Mucosa of descending colon (tissue), 3 donors: ENCODE measurements around the gene FOCAD. TPM values are rescaled to one million over a fixed set of nuclear protein-coding genes. Genes with fewer than 3 reads are reported as not detected.

Experiments
- ATAC-seq: fragments of 200-7000 bp; cut with Tn5 transposase; one replicate; pipeline ENCODE4 v1.9.1; 2020; ENCODE audit warnings: mild to moderate bottlenecking, moderate library complexity
- DNase-seq, 3 donors: peaks; one replicate each; pipeline ENCODE4 v3.0.0-alpha.2; 2020
- H3K36me3 ChIP-seq: fragments of 200-600 bp; one replicate; pipeline ENCODE4 v1.8.0; 2021; ENCODE audit warnings: low read depth, mild to moderate bottlenecking
- H3K4me1 ChIP-seq: fragments of 200-600 bp; one replicate; pipeline ENCODE4 v1.8.0; 2021; ENCODE audit warnings: low read depth, mild to moderate bottlenecking
- H3K4me3 ChIP-seq: fragments of 200-600 bp; one replicate; pipeline ENCODE4 v1.8.0; 2021; ENCODE audit warnings: mild to moderate bottlenecking
- H3K9me3 ChIP-seq: fragments of 200-600 bp; one replicate; pipeline ENCODE4 v1.8.0; 2021; ENCODE audit warnings: mild to moderate bottlenecking
- intact Hi-C, 2 donors: fragments of 100-400 bp; cut with DNase I in 1 of 2; cut with micrococcal nuclease in 1 of 2; formaldehyde crosslinking; loops; one replicate each; pipeline versions ENCODE4 v1.11.0 to v1.11.1; 2022; cut with DNase I, micrococcal nuclease
- long read RNA-seq, 2 donors: library from polyadenylated mRNA; unstranded; transcript quantifications; one replicate each; pipeline ENCODE4 v2.0.0, GENCODE V29; 2019 to 2021
- total RNA-seq, 3 donors: library from RNA; stranded (reverse); fragmentation: NEBNext Ultra II Directional in 2 of 3; extraction: Animal tissue kit (Norgen Biotek cat#: 25700) in 2 of 3; gene quantifications; one replicate each; pipeline versions ENCODE4 v1.2.1 to v1.2.4, GENCODE V29; 2021 to 2023
- TF ChIP-seq, protein P1 (sequence below): fragments of 200-600 bp; IDR thresholded peaks from one replicate; pipeline ENCODE4 v1.8.0; 2022; ENCODE audit warnings: antibody characterized with exemption, mild to moderate bottlenecking
- donor health status: DM: no; HTN: no; CAD: no; lungs with moderate emphysema.
- donor health status: DM: no; HTN: no; CAD: no.
- donor health status: DM: no; HTN: yes; CAD: no.

FOCAD gene, protein sequence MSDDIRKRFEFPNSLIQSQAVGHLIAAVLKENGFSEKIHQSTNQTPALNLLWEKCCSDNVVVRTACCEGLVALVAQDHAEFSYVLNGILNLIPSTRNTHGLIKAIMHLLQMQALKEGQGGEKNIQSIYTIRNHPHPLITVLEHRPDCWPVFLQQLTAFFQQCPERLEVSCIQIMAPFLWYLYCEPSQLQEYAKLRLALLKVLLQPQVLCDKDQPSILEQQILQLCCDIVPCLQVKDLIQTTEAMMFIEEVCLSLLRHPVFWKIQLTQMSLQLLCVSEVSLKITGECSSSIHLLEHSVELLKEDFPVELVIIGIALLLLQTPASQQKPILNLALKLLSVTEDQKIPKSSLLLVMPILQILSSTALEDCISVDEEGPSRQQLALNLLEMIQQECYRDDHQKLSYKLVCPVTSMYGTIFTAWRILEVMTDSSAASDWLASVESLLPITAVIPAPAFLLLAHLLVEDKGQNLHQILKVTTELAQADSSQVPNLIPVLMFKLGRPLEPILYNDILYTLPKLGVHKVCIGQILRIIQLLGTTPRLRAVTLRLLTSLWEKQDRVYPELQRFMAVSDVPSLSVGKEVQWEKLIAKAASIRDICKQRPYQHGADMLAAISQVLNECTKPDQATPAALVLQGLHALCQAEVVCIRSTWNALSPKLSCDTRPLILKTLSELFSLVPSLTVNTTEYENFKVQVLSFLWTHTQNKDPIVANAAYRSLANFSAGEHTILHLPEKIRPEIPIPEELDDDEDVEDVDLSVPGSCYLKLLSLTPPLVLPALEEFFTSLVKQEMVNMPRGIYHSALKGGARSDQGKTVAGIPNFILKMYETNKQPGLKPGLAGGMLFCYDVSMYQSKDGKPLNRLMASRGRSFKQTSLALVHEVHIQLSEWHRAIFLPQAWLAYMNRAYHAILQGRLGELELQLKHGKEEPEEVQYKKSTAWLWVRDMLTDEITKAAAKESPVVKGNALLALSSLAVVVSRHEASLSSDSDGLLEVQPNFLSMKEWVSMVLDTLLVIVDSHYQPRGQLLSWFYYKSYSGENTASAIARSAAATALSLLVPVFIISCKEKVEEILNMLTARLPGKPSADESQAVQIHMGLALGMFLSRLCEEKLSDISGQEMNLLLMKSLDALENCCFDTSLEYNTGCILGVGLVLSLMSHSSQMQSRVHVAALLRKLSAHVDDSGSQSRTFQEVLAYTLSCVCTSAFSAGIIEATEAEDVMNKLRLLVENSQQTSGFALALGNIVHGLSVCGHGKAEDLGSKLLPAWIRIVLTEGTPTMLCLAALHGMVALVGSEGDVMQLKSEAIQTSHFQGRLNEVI (N-terminal part only)
- total RNA-seq: 10 to 100 TPM; 26.6 to 30.3 (median 26.9) TPM
- long read RNA-seq, donor 1, partial matches to known transcripts: 18 of 25 reads
- long read RNA-seq, donor 1, other reads (novel, unspliced or antisense): 7 of 25 reads
- long read RNA-seq, donor 2, partial matches to known transcripts: 3 of 5 reads
- long read RNA-seq, donor 2, other reads (novel, unspliced or antisense): 2 of 5 reads

GRCh38 chr9:20684035-20684874 lies at the start of gene FOCAD:
FOCAD (plus strand) TSS chr9:20684259; CDS start chr9:20715354, 31,095 bp downstream.
- Histone ChIP-seq H3K9me3 (no peaks in the 10 kb centered on the region), H3K4me3 (peak within 1 kb of the TSS; percentile 81), H3K4me1 (peaks cover 13% of the 10 kb centered on the region), H3K36me3 (no peaks in the 10 kb centered on the region)
- peak; percentile 96 to 97 (median 97) for DNase-seq
- intact Hi-C loops: no loop called here
- TF ChIP-seq, protein P1, sequence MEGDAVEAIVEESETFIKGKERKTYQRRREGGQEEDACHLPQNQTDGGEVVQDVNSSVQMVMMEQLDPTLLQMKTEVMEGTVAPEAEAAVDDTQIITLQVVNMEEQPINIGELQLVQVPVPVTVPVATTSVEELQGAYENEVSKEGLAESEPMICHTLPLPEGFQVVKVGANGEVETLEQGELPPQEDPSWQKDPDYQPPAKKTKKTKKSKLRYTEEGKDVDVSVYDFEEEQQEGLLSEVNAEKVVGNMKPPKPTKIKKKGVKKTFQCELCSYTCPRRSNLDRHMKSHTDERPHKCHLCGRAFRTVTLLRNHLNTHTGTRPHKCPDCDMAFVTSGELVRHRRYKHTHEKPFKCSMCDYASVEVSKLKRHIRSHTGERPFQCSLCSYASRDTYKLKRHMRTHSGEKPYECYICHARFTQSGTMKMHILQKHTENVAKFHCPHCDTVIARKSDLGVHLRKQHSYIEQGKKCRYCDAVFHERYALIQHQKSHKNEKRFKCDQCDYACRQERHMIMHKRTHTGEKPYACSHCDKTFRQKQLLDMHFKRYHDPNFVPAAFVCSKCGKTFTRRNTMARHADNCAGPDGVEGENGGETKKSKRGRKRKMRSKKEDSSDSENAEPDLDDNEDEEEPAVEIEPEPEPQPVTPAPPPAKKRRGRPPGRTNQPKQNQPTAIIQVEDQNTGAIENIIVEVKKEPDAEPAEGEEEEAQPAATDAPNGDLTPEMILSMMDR: no peak
- peak; percentile 99 for ATAC-seq

DNA sequence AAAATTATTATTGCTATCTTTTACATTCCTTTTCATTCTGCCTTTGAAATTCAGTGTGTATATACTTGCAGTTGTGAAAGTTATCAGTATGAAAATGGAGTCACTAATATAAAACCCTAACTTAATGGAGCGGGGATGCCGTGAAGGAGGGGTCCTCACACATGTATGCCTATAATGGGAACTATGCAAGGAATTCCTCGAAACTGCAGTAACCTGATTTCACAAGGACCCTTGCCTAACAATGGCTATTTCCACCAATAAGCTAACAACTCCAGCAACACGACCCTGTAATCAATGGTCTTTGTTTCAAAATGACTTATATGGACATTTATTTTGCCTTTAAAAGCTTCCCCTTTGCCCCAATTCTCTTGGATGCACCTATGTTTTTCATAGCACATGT lies 49.2 kb upstream of the FOCAD start:
- no peak for DNase-seq
- ATAC-seq: no peak
- intact Hi-C loops: no loop called here
- Histone ChIP-seq H3K4me3 (no peak overlapping the region), H3K9me3 (no peaks in the 10 kb centered on the region), H3K4me1 (no peaks in the 10 kb centered on the region), H3K36me3 (no peaks in the 10 kb centered on the region)
- TF ChIP-seq, protein P1: no peak

GRCh38 chr9:20636888-20637440 lies 47.1 kb upstream of the FOCAD start:
- DNase-seq: no peak
- intact Hi-C loops: no loop called here
- Histone ChIP-seq H3K4me3 (no peak overlapping the region), H3K36me3 (no peaks in the 10 kb centered on the region), H3K4me1 (no peaks in the 10 kb centered on the region), H3K9me3 (no peaks in the 10 kb centered on the region)
- TF ChIP-seq, protein P1: no peak
- no peak for ATAC-seq

DNA sequence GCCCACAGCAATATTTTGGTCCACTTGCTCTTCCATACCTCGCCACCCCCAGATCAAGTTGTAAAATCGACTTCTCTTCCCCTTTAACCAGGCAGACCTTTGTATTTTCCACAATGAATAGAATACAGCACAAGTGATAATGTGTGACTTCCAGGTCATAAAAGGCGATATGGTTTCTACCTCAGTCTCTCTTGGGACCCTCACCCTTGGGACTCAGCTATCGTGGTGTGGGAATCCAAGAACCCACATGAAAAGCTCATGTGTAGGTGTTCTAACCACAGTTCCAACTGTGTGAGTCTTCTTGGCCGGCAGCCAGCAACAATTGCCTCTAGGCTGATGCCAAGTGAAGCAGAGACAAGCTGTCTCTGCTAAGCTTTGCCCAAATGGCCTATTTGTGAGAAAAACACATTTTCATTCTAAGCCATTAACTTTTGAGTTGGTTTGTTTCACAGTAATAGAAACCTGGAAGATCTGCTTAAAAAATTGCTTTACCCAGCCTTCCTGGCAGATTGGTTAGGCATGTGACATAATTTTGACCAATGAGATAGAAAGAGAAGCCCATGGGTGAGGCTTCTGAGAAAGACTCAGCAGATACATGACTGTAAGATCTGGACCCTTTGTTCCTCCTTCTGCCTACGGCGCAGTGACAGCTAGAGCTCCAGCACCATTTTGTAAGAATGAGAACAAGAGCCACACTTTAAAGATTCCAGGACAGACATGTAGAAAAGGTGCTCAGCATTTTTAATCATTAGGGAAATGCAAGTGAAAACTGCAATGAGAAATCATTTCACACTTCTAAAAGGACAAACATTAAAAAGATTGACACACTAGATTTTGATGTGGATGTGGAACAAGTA lies 43.5 kb upstream of the FOCAD start:
- TF ChIP-seq, protein P1: no peak
- Histone ChIP-seq H3K36me3 (no peaks in the 10 kb centered on the region), H3K4me3 (no peak overlapping the region), H3K9me3 (no peaks in the 10 kb centered on the region), H3K4me1 (no peaks in the 10 kb centered on the region)
- DNase-seq (peak; percentile 72 to 86 (median 77)), ATAC-seq (peak; percentile 61)
- intact Hi-C loops: no loop called here
